GM12875 (cell line): ENCODE data around the gene SLC52A1.
A peak's percentile ranks its signal among the peaks of the same experiment; 100 is the strongest.

ENCODE experiments used
- H3K4me3 ChIP-seq: one replicate; pipeline ENCODE4 v1.5.1; 2011; ENCODE audit warnings: low read depth, low read length, control low read depth
- CTCF ChIP-seq: IDR thresholded peaks from 2 replicates; pipeline ENCODE4 v1.5.1; 2011; ENCODE audit warnings: low read depth, mild to moderate bottlenecking, control low read depth, inconsistent platforms, low read length, moderate library complexity, borderline replicate concordance; ENCODE audit not compliant: insufficient read depth

Gene SLC52A1

GRCh38 chr17:5020502-5021023 is 14.7 kb downstream of the SLC52A1 start:
- TF ChIP-seq CTCF, result no peak
- no peak overlapping the region for H3K4me3 ChIP-seq

GRCh38 chr17:5019475-5019956 is 15.7 kb downstream of the SLC52A1 start:
- no peak overlapping the region for H3K4me3 ChIP-seq
- TF ChIP-seq CTCF, result peak; percentile 40; the same call in 1 of the 2 replicates

GRCh38 chr17:5014357-5014756 is 20.9 kb downstream of the SLC52A1 start:
- no peak overlapping the region for H3K4me3 ChIP-seq
- no peak for TF ChIP-seq CTCF

- H3K4me3 ChIP-seq, result no peak overlapping the region
- TF ChIP-seq CTCF, result no peak
Measured at GRCh38 chr17:5011928-5012327, 23.3 kb downstream of the SLC52A1 start.

GRCh38 chr17:5003214-5003867 is 31.9 kb downstream of the SLC52A1 start:
- TF ChIP-seq CTCF, result no peak
- H3K4me3 ChIP-seq, result no peak overlapping the region

- H3K4me3 ChIP-seq, result no peak overlapping the region
- no peak for TF ChIP-seq CTCF
Measured at GRCh38 chr17:5002121-5002788, 33.0 kb downstream of the SLC52A1 start.
